HepG2 (cell line): ENCODE measurements around the gene RAPGEF6.

Experiments
- MAX ChIP-seq: IDR thresholded peaks from 2 replicates; pipeline ENCODE4 v1.6.1; 2012; ENCODE audit warnings: inconsistent platforms
- MBD4 ChIP-seq: IDR thresholded peaks from 2 replicates; pipeline ENCODE4 v1.6.1; 2012; ENCODE audit warnings: low read length, inconsistent platforms, borderline replicate concordance
- NCOR1 ChIP-seq: fragments of 200-600 bp; sonication (generic); IDR thresholded peaks from 2 replicates; pipeline ENCODE4 v1.7.0; 2017; ENCODE audit warnings: antibody characterized with exemption, low read length, borderline replicate concordance
- NFE2L1 ChIP-seq: sonication (generic); formaldehyde crosslinking; IDR thresholded peaks from 2 replicates; pipeline ENCODE4 v1.4.0; 2020; ENCODE audit warnings: missing genetic modification reagents, mild to moderate bottlenecking, borderline replicate concordance
- NR3C1 ChIP-seq: sonication (generic); formaldehyde crosslinking; IDR thresholded peaks from 2 replicates; pipeline ENCODE4 v1.4.0; 2020; ENCODE audit warnings: missing genetic modification reagents
- RERE ChIP-seq: IDR thresholded peaks from 2 replicates; pipeline ENCODE4 v1.6.1; 2016; ENCODE audit warnings: low read depth, missing genetic modification reagents, missing compliant biosample characterization
- ZBTB7A ChIP-seq: sonication (generic); formaldehyde crosslinking; IDR thresholded peaks from 2 replicates; pipeline ENCODE4 v1.8.0; 2022; ENCODE audit warnings: mild to moderate bottlenecking, missing genetic modification reagents

- TF ChIP-seq NR3C1 (no peak), MBD4 (no peak), ZBTB7A (no peak), MAX (no peak), NFE2L1 (CRISPR knock-in tag) (no peak), NCOR1 (no peak), RERE (CRISPR knock-in tag) (no peak)
Observed at GRCh38 chr5:131664929-131665328, 29.9 kb upstream of the RAPGEF6 start.
